ENCODE measurements around the gene PRSS21.

The PRSS21 gene

DNA sequence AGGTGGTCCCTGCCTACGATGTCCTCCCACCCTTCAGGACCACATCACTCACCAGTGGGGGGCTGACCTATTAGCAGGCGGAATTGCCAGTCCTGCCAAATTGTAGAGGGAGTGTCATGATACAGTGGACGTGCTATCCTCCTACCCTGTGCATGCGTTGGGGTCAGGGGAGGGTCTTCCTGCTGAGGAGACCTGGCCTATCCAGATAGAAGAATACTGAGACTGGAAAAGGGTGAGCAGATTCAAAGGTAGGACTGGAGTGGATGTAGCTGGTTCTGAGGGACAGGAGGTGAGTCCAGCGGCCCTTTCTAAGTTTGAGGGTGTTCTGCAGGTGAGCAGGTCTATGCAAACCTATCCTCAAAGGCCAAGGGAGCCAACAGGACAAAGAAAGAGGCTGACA is 10.8 kb upstream of the PRSS21 start:
- no peak for DNase-seq (ENCODE audit: low spot score)

DNA sequence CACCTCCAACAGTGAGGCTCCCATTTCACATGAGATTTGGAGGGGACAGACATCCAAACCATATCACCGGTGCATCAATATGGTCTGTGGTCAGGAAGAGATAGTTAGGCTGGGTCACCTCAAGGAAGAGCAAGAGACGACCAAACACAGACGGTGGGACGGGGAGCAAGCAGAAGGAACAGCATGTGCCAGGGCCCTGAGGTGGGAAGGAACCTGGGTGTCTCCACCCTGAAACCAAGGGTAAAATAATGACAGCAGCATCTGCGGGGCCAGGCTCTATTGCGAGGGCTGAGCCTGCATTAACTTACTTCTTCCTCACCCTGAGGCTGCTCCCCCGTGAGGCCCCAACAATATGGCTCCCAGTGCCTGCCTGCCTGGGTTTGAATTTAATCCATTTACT is 8.9 kb upstream of the PRSS21 start:
- DNase-seq (ENCODE audit: low spot score), result no peak

DNA sequence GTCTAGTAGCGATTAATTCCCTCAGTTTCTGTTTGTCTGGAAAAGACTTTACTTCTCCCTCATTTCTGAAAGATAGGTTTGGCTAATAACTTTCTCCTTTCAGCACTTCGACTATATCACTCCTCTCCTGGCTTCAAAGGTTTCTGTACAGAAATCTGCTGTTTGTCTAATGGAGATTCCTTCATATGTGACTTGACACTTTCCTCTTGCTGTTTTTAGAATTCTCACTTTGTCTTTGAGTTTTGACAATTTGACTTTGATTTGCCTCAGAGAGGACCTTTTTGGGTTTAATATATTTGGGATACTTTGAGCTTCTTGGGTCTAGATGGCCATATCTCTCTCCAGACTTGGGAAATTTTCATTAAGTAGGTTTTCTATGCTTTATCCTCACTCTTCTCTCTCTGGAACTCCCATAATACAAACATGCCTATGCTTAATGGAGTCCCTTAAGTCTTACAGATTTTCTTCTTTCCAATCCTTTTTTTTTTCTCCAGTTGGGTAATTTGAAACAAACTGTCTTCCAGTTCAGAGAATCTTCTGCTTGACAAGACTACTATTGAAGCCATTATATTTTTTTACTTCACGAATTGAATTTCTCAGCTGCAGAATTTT is 7.8 kb upstream of the PRSS21 start:
- no peak for DNase-seq (ENCODE audit: low spot score)

DNA sequence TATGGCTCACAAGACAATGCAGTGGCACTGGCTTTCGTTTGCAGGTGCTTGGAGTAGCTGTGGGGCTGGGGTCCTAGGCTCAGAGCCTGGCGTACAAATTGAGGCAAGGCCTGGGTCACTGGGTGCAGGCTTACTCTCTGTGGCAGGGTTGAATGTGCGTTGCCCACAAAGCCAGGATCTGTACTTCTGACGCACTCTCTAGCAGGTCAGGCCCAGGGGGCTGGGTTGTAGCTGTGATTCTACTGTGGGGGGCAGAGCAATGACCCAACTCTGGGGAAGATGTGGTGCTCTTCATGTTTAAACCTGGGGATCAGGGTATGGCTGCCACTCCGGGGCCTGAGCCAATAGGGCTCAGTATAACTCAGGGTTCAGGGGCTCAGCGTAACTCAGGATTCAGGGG is 6.4 kb upstream of the PRSS21 start:
- no peak for DNase-seq (ENCODE audit: low spot score)

DNA sequence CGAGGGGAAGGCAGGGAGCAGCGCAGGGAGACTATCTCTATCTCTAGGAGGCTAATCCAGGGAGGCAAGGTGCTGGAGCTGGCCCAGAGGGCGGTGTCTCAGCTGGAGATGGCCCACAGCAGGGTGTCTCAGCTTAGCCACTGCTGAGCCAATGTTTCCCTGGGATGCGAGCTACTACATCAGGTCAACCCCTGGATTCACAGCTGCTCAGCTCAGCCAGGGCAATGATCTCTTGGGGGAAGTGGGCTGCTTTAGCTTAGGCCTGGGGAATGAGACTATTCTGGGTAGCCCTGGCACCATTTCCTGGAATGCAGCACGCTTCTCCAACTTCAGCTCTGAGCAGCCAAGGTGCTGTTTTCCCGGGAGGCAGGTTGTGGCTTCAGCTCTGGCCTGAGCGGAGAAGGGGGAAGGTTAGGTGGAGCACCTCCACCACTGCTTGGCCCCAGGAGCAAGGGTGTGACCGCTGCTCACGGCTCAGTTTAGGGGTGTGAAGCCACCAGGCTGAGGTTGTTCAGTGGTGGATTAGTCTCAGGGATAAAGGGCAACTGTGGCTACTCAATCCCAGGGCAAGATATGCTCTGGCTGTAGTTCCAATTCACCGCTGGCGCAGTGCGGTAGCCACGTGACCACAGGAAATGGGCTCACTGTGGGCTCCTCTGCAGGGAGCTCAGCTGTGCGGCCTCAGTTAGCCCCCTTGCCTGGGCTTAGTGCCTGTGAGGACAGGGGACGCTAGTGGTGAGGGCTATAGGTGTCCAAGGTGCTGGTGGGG is 5.2 kb upstream of the PRSS21 start:
- DNase-seq (ENCODE audit: low spot score), result no peak

DNA sequence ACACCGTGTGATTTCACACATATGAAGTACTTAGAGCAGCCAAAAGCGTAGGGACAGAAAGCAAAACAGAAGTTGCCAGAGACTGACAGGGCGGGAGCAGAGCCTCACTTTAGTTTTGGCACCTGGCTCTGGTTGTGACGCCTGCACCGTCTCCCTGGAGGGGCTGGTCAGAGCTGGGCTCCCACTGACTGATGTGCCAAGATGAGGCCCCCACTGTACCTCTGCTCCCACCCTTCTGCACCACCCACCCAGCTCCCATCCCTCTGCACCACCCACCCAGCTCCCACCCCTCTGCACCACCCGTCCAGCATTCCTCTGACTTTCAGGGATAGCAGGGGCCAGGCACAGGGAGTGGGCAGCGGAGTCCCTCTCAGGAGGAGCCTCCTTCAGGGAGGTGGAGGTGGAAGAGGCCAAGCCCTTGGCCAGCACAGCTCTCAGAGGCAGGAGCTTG is 3.2 kb upstream of the PRSS21 start:
- no peak for DNase-seq (ENCODE audit: low spot score)

DNA sequence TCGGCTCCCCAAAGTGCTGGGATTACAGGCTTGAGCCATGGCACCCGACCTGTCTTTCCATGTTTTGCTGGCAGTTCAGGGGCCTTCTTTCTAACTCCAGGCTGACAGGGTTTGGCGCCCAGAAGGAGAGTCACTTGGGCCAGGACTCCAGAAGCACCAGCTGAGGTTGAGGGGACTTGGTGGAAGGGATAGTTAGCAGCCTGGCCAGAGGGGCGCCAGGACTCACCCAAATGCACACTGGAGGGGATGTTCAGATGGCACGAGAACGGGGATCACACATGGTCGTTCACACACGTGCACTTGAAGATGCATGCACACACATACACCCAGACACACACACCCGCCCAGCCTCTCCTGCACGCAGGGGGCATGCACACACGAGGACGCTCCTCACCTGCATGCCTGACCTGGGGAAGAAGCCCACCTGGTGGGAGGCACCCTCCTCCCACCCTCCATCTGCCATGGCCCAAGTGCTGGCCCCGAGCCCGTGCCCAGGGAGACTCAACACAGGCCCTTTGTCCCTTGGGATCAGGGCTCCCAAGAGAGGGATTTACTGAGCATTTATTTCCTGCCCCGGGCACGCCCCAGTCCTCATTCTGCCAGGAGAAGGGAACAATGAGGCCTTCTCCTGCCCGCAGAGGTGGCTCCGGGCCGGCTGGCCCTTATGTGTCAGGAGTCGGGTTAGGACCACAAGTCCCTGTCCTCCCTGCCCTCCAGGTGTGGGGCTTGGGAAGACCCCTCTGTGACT is 2.3 kb upstream of the PRSS21 start:
- DNase-seq (ENCODE audit: low spot score), result no peak

DNA sequence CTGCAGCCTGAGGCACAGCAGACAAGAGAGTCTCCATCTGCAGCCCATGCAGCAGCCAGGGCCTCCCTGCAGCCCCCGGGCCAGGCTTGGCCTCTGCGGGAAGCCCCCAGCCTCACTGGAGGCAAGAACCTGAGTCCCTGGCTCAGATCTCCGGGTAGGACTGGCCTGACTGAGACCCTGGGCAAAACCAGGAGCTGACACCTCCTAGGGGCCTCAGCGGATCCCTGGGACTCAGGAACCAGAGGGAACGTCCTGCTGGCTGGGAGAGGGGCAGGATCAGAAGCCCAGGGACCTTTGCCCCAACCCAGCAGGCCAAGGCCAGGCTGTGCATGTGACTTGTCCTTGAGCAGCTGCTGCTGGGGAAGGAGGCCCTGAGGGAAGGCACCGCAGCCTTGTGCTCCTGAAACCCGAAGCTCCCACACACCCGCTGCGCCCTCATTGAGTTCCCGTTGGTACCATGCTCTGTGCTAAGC is 1.7 kb upstream of the PRSS21 start:
- no peak for DNase-seq (ENCODE audit: low spot score)

DNA sequence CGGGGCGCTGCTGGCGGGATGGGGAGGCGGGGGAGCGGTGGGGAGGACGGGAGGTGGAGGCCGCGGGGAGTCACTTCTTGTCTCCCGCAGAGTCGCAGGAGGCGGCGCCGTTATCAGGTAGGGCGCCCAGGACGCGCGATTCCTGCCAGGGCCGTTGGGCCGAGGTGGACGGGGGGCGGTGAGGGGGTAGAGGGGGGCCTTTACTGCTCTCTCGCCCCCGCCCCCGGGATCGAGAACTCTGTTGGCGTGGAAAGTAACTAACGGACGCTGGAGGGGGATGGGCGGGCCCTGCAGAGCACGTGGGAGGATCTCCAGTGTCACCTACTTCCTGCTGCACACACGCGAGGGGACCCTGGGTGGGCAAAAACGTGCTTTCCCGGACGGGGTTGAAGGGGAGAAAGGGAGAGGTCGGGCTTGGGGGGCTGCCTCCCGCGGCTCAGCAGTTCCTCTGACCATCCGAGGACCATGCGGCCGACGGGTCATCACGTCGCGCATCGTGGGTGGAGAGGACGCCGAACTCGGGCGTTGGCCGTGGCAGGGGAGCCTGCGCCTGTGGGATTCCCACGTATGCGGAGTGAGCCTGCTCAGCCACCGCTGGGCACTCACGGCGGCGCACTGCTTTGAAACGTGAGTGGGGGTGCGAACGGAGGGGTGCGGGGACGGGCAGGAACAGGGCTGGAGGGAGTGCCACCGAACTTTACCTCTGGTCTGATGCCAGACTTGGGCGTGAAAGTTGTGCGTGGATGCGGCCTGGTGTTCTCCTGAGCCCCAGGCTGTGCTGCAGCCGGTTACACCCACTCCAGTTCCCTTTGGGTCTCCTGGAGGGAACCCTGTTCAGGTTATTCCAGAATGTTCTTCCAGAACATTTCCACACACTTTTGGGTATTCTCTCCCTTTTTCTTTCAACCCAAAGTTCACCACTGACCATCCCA is 569 bp downstream of the PRSS21 start:
- no peak for DNase-seq (ENCODE audit: low spot score)

DNA sequence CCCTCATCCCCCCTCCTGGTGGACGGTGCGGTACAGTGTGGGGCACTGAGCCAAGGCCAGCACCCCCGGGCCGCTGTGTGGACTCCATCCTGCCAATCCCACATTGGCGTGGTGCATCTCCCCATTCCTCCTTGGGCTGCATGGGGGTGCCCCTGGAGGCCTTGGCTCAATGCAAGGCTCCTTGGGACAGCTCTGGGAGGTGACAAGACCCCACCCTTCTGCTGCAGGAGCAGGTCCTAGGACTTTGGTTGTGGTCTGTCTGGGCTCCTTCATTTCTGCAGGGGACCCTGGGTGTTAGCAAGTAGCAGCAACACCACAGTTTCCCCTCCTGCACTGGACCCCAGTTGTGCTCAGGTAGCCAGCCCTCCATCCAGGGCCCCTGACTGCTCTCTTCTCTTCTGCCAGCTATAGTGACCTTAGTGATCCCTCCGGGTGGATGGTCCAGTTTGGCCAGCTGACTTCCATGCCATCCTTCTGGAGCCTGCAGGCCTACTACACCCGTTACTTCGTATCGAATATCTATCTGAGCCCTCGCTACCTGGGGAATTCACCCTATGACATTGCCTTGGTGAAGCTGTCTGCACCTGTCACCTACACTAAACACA is 1.3 kb downstream of the PRSS21 start:
- no peak for DNase-seq (ENCODE audit: low spot score)

DNA sequence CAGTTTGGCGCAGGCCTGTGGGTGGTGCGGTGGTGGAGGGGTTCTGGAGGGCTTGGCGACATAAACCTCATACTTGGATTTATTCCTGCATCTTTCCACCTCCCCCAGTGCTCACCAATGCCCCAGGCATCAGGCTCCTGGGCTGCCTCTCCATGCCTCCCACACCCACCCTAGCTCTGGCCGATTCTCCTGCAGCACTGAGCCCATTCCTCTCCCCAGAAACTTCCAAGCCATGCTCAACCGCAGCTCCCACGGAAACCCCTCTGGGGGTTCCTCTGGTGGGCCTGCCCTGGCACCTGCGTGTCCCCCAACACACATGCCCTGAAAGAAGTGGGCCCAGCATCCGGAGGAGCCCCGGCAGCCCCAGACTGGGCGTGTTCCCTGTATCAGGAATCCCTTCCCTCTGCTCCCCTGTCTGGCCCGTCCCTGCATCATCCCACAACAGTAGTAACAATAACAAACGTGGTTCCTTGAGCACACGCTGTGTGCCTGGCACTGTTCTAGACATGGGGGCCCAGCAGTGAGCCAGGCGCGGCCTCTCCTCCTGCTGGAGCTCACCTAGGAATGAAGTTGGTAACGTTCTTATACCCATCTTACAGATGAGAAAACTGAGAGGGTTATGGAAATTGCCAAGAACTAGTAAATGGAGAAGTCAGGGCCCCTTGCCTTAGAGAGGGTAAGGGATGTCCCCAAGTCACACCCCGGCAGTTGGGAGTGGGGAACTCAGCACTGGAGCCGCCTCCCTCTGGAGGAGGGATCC is 2.3 kb downstream of the PRSS21 start:
- DNase-seq (ENCODE audit: low spot score), result no peak

DNA sequence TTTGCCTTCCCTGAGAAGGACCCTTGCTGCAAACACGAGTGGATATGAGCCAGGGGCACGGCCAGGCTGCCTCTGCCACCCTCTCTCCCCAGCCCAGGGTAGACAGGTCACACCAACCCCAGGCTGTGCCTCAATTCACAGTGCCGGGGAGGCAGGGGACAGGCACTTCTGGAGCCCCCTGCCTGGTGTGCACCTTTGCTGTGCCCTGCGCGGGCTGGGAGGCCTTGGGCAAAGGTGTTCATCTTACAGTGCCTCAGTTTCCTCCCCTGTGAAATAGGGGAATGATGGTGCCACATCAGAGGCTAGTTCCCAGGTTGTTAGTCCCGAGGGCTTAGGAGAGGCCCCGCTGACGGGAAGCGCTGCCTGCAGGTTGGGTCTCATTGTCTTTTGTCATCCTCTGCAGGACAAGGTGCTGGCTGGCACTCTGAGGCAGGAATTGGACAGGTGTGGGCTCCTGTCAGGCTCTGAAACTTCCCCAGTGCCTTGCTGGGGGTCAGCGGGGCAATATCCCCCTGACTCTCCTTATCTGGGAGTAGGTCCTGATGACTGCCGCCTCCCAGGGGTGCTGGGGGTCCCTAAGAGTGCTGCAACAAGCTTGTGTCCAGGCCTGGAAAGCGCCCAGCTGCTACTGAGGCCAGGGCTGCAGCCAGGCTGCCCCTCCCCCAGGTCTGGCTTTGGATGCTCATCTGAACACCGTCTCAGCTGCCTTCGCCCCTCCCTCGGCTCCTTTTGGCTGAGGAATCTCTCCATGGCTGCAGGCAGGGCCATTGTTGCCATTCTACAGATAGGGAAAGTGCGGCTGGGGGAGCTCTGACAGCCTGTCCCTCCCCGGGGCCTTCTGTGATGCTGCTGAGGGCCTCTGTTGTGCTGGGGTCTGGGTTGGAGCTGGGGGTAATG is 3.1 kb downstream of the PRSS21 start:
- DNase-seq (ENCODE audit: low spot score), result no peak

DNA sequence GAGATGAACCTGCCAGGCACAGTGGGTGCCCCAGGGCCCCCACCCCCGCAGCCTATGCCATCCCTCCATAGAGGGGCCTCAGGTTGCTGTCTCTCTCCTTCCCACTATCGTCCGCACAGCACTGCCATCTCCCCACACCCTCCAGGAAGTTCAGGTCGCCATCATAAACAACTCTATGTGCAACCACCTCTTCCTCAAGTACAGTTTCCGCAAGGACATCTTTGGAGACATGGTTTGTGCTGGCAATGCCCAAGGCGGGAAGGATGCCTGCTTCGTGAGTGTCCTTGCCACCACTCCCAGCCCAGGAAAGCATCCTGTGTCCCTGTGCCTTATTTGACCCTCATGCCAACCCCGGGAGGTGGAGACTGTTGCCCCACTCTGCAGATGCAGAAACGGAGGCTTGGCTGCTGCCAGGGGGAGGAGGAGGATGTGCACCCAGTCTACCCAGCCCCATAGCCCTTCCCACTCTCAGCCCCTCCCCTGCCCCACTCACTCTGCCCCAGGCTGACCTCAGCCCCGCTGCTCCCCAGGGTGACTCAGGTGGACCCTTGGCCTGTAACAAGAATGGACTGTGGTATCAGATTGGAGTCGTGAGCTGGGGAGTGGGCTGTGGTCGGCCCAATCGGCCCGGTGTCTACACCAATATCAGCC is 3.9 kb downstream of the PRSS21 start:
- DNase-seq (ENCODE audit: low spot score), result no peak

DNA sequence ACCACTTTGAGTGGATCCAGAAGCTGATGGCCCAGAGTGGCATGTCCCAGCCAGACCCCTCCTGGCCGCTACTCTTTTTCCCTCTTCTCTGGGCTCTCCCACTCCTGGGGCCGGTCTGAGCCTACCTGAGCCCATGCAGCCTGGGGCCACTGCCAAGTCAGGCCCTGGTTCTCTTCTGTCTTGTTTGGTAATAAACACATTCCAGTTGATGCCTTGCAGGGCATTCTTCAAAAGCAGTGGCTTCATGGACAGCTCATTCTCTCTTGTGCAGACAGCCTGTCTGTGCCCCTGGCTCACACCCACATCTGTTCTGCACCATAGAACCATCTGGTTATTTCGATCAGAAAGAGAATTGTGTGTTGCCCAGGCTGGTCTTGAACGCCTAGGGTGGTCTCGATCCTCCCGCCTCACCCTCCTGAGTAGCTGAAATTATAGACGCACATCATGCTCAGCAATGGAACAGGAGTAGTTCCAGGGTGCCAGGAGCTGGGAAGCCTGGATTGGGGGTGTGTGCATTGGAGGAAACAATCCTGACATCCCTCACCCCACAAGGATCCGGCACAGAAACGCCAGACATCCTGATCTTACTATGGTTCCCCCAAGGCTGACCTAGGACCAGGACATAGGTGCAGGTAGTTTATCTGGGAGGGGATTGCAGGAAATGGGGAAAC is 4.6 kb downstream of the PRSS21 start:
- DNase-seq (ENCODE audit: low spot score), result no peak

DNA sequence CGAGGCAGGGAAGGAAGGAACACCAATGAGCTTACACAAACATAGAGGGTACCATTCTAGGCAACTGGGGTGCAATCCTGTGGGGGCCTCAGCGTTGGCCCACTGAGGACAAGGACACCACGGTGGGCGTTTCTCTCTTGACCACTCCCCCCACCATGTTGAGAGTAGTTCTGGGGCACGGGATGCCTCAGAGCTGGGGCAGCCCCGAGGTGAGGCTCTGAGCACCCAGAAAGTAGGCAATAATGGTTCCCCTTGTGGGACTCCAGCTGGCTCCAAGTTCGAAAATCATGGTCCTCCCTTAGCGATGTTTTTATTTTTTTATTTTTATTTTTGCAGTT is 5.1 kb downstream of the PRSS21 start:
- no peak for DNase-seq (ENCODE audit: low spot score)

DNA sequence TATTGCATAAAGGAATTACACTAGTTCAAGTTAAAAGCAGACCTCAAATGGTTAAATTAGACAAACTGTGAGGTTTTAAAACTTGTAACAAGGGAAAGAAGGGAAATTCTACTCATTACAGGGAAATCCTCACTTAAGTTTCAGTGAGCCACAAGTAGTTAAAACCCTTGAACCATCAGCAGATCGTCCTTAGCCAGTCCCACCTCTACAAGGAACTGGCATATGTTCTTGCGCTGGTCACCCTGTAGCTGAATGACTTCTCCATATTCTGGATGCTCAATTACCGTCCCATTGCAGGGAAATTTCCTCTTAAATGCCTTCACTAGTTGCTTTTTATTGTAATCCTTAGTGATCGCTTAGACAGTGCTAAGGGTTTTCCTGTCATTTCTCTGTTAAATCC is 5.5 kb downstream of the PRSS21 start:
- DNase-seq (ENCODE audit: low spot score), result no peak

DNA sequence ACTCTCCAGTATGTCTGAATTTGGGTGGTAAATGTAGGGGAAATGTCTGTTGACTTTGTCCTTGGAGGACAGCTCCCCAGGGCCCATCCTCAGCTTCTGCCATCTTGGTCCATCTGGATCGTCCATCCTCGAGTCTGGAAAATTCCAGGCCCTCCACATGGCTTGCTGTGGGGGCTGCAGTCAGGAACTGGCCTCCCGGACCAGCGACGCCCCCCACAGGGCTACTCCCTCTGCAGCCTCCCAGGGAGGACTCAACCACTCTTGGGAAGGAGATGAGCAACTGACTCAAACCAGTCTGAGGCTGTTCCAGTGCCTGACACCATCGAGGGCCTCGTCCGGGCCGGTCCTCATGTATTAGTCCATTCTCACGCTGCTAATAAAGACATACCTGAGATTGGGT is 7.6 kb downstream of the PRSS21 start:
- no peak for DNase-seq (ENCODE audit: low spot score)

DNA sequence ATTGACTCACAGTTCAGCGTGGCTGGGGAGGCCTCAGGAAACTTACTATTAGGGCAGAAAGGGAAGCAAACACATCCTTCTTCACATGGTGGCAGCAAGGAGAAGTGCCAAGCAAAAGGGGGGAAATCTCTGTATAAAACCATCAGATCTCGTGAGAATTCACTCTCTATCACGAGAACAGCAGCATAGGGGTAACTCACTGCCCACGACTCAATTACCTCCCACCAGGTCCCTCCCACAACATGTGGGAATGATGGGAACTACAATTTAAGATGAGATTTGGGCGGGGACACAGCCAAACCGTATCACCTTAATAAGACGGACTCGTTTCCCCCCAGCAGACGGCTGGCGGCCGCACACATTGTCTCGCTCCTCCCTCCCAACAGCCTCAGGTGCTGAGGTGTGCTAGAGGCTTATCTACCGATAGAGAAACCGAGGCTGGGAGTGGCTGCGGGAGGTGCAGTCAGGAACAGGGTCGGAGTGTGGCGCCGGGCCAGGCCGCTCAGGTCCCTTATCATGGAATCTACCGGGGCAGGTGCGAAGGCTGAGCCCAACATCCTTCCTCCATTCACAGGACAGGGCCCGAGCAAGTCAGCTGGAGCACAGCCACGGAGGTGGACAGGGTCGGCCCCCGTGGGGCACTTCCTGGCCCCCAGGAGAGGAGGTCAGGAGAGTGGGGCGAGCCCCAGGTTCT is 8.2 kb downstream of the PRSS21 start:
- DNase-seq (ENCODE audit: low spot score), result no peak
